GM23338 (cell line): ENCODE results near the gene MED12L. TPM values are rescaled to one million over a fixed set of nuclear protein-coding genes. Genes with fewer than 3 reads are reported as not detected.

Experiments used
- ATAC-seq: fragments of 200-7000 bp; cut with Tn5 transposase; 3 replicates; pipeline ENCODE4 v1.9.1; 2020
- DNase-seq: peaks from one replicate; pipeline ENCODE4 v3.0.0-alpha.2; 2015; ENCODE audit warnings: low spot score
- H2AFZ ChIP-seq: fragments of 200-600 bp; sonication (generic); 2 replicates; pipeline ENCODE4 v1.8.0; 2016; ENCODE audit warnings: antibody characterized with exemption, mild to moderate bottlenecking, moderate library complexity
- H3F3A ChIP-seq: fragments of 200-600 bp; sonication (generic); replicated peaks from 2 replicates; pipeline ENCODE4 v1.8.0; 2017; ENCODE audit warnings: antibody characterized with exemption, mixed run types, low read depth
- H3K27ac ChIP-seq: fragments of 200-600 bp; sonication (generic); 2 replicates; pipeline ENCODE4 v1.6.1; 2016; ENCODE audit warnings: low read depth
- H3K27me3 ChIP-seq: fragments of 200-600 bp; sonication (generic); 2 replicates; pipeline ENCODE4 v1.8.0; 2016; ENCODE audit warnings: mild to moderate bottlenecking, mixed run types, moderate library complexity; ENCODE audit not compliant: insufficient read depth
- H3K36me3 ChIP-seq: fragments of 200-600 bp; sonication (generic); 2 replicates; pipeline ENCODE4 v1.8.0; 2016; ENCODE audit warnings: mild to moderate bottlenecking; ENCODE audit not compliant: insufficient read depth
- H3K4me1 ChIP-seq: fragments of 200-600 bp; sonication (generic); 2 replicates; pipeline ENCODE4 v1.8.0; 2016; ENCODE audit warnings: mild to moderate bottlenecking, moderate library complexity; ENCODE audit not compliant: insufficient read depth
- H3K4me2 ChIP-seq: fragments of 200-600 bp; sonication (generic); 2 replicates; pipeline ENCODE4 v1.7.1; 2017; ENCODE audit warnings: mixed run types
- H3K4me3 ChIP-seq: fragments of 200-600 bp; sonication (generic); 2 replicates; pipeline ENCODE4 v1.6.1; 2016; ENCODE audit warnings: mixed run types
- H3K79me2 ChIP-seq: fragments of 200-600 bp; sonication (generic); replicated peaks from 2 replicates; pipeline ENCODE4 v1.8.0; 2017; ENCODE audit warnings: mild to moderate bottlenecking; ENCODE audit not compliant: insufficient read depth
- H3K9me2 ChIP-seq: fragments of 200-600 bp; sonication (generic); 2 replicates; pipeline ENCODE4 v1.8.0; 2017; ENCODE audit not compliant: insufficient read depth
- H4K20me1 ChIP-seq: fragments of 200-600 bp; sonication (generic); replicated peaks from 2 replicates; pipeline ENCODE4 v1.8.0; 2017; ENCODE audit warnings: mild to moderate bottlenecking; ENCODE audit not compliant: insufficient read depth
- H3K27ac Mint-ChIP-seq: 2 replicates; pipeline ENCODE4 v1.8.0; 2020; ENCODE audit warnings: inconsistent platforms, mild to moderate bottlenecking, moderate library complexity, mixed read lengths
- H3K27me3 Mint-ChIP-seq: 3 replicates; pipeline ENCODE4 v1.8.0; 2022; ENCODE audit warnings: low read depth, mild to moderate bottlenecking, moderate library complexity, mixed read lengths, inconsistent platforms; ENCODE audit not compliant: insufficient read depth, poor library complexity
- H3K36me3 Mint-ChIP-seq: 3 replicates; pipeline ENCODE4 v1.8.0; 2021; ENCODE audit warnings: low read depth, mild to moderate bottlenecking, inconsistent platforms, moderate library complexity, mixed read lengths
- H3K4me1 Mint-ChIP-seq: 3 replicates; pipeline ENCODE4 v1.8.0; 2020; ENCODE audit warnings: mild to moderate bottlenecking, inconsistent platforms, mixed read lengths
- H3K4me3 Mint-ChIP-seq: 3 replicates; pipeline ENCODE4 v1.8.0; 2021; ENCODE audit warnings: moderate library complexity, mild to moderate bottlenecking, inconsistent platforms, mixed read lengths
- H3K9me3 Mint-ChIP-seq: 3 replicates; pipeline ENCODE4 v1.8.0; 2020; ENCODE audit warnings: moderate library complexity, mild to moderate bottlenecking, inconsistent platforms, mixed read lengths
- CREB1 ChIP-seq: fragments of 250-450 bp; sonication (Bioruptor Pico); IDR thresholded peaks from 2 replicates; pipeline ENCODE4 v1.5.0; 2020; ENCODE audit warnings: low read depth, mild to moderate bottlenecking, moderate library complexity
- CTCF ChIP-seq, 2 experiments: fragments of 200-600 bp in 1 of 2; sonication (generic) in 1 of 2; conservative IDR thresholded peaks; 2 replicates each; pipeline versions ENCODE4 v1.5.1 to v1.6.1; 2016 to 2017; ENCODE audit warnings: antibody characterized with exemption in 2 of 2, low read depth in 2 of 2, mild to moderate bottlenecking in 2 of 2, moderate library complexity in 1 of 2
- ETS1 ChIP-seq: IDR thresholded peaks from 2 replicates; pipeline ENCODE4 v1.6.1; 2016; ENCODE audit warnings: antibody characterized with exemption
- EZH2phosphoT487 ChIP-seq: fragments of 200-600 bp; sonication (generic); IDR thresholded peaks from one replicate; pipeline ENCODE4 v1.8.1; 2018; ENCODE audit warnings: antibody characterized with exemption; ENCODE audit not compliant: unreplicated experiment
- JUNB ChIP-seq: IDR thresholded peaks from one replicate; pipeline ENCODE4 v1.6.1; 2016; ENCODE audit warnings: antibody characterized with exemption; ENCODE audit not compliant: unreplicated experiment
- NANOG ChIP-seq: IDR thresholded peaks from 2 replicates; pipeline ENCODE4 v1.6.1; 2016; ENCODE audit warnings: antibody characterized with exemption, borderline replicate concordance
- POLR2AphosphoS5 ChIP-seq: IDR thresholded peaks from 2 replicates; pipeline ENCODE4 v1.6.1; 2016; ENCODE audit warnings: antibody characterized with exemption, low read depth
- REST ChIP-seq: IDR thresholded peaks from one replicate; pipeline ENCODE4 v1.6.1; 2018; ENCODE audit warnings: antibody characterized with exemption; ENCODE audit not compliant: unreplicated experiment
- STAT1 ChIP-seq: IDR thresholded peaks from one replicate; pipeline ENCODE4 v1.6.1; 2016; ENCODE audit warnings: antibody characterized with exemption; ENCODE audit not compliant: unreplicated experiment
- ZNF114 ChIP-seq: fragments of 250-450 bp; sonication (Bioruptor Pico); IDR thresholded peaks from 2 replicates; pipeline ENCODE4 v1.5.0; 2020; ENCODE audit warnings: mild to moderate bottlenecking, moderate library complexity
- polyA plus RNA-seq: library from polyadenylated mRNA; unstranded; fragments of >200 nt; fragmentation: Nextera tagmentation; extraction: Ambion mirVana; gene quantifications from 2 replicates; pipeline ENCODE4 v1.2.1, GENCODE V29; 2016
- total RNA-seq: library from RNA; depleted of rRNA; stranded (reverse); fragments of >200 nt; shearing (Covaris generic); gene quantifications from 2 replicates; pipeline ENCODE4 v1.2.3, GENCODE V29; 2014

MED12L gene
- total and polyA plus RNA-seq, 2 experiments from 2014 or later, result 5.7 to 25.0 TPM

GRCh38 chr3:151159806-151160205 is 74.3 kb downstream of the MED12L start:
- TF ChIP-seq ETS1 (no peak), EZH2phosphoT487 (no peak), ZNF114 (CRISPR knock-in tag) (no peak)
- no peak overlapping the region for H3K4me3 Mint-ChIP-seq
- Histone ChIP-seq H4K20me1 (no peaks in the 10 kb centered on the region), H3K27me3 (no peaks in the 10 kb centered on the region), H3K4me3 (no peak overlapping the region), H3K9me2 (no peaks in the 10 kb centered on the region), H3K79me2 (no peaks in the 10 kb centered on the region), H3K4me2 (no peak overlapping the region), H2AFZ (no peak overlapping the region), H3K36me3 (0 out of 2 replicates have a peak, but pooled peaks cover 6% of the 10 kb centered on the region), H3F3A (no peaks in the 10 kb centered on the region), H3K4me1 (no peaks in the 10 kb centered on the region), H3K27ac (no peak overlapping the region)
- H3K27ac Mint-ChIP-seq, result no peak overlapping the region
- ATAC-seq (no peak), DNase-seq (no peak)
- no peaks in the 10 kb centered on the region for H3K27me3 Mint-ChIP-seq
- H3K9me3 Mint-ChIP-seq, result no peaks in the 10 kb centered on the region
- peaks cover 6% of the 10 kb centered on the region; the same call in 1 of the 3 replicates for H3K36me3 Mint-ChIP-seq
- peaks cover 16% of the 10 kb centered on the region for H3K4me1 Mint-ChIP-seq

- no peaks in the 10 kb centered on the region for H3K79me2 ChIP-seq
- DNase-seq (no peak), ATAC-seq (no peak)
- Mint-ChIP-seq H3K27me3 (no peaks in the 10 kb centered on the region), H3K27ac (no peak overlapping the region), H3K4me1 (peaks cover 4% of the 10 kb centered on the region; the same call in 2 of the 3 replicates), H3K36me3 (peaks cover 4% of the 10 kb centered on the region; the same call in 2 of the 3 replicates), H3K4me3 (no peak overlapping the region), H3K9me3 (no peaks in the 10 kb centered on the region)
- no peaks in the 10 kb centered on the region for H3F3A ChIP-seq
- TF ChIP-seq EZH2phosphoT487 (no peak), POLR2AphosphoS5 (no peak), ETS1 (no peak), NANOG (no peak), STAT1 (no peak), CREB1 (CRISPR knock-in tag) (no peak), CTCF (conservative IDR thresholded peaks at IDR 0.05; ENCODE audit: low read depth in 2 of 2) (no peak), JUNB (no peak), REST (no peak)
- 0 out of 2 replicates have a peak, but pooled peaks cover 6% of the 10 kb centered on the region for H3K36me3 ChIP-seq
- H4K20me1 ChIP-seq, result no peaks in the 10 kb centered on the region
- no peaks in the 10 kb centered on the region for H3K4me1 ChIP-seq
- no peak overlapping the region for H3K27ac ChIP-seq
- no peaks in the 10 kb centered on the region for H3K27me3 ChIP-seq
- no peaks in the 10 kb centered on the region for H3K9me2 ChIP-seq
- H3K4me2 ChIP-seq, result no peak overlapping the region
- no peak overlapping the region for H3K4me3 ChIP-seq
- H2AFZ ChIP-seq, result no peak overlapping the region
Observed at GRCh38 chr3:151165226-151165625, 79.8 kb downstream of the MED12L start.
